ENCODE measurements around the gene FARS2.

- no peak for TF ChIP-seq CTCF (IDR thresholded peaks at IDR 0.05; ENCODE audit: low read depth, low read length)
- TF ChIP-seq EZH2phosphoT487 (IDR thresholded peaks at IDR 0.05; ENCODE audit: low read depth) = no peak
Measured at GRCh38 chr6:5303682-5304081, 42.4 kb downstream of the FARS2 start.

All from OCI-LY3 (cell line).